BLaER1 treated with 17β-estradiol and CSF1 and Interleukin-3, amounts not matched to agents 10 nM and 100 nM (cell line): ENCODE results near the gene CLIP2.
"Not testable (repeated sequence)": the region's sequence is repeated elsewhere in the genome, so short reads cannot be mapped to it uniquely, and the experiment has no call there.

Experiments used
- H3K27ac ChIP-seq, 11 experiments: shearing (Covaris generic); formaldehyde crosslinking; 2 replicates each; pipeline ENCODE4 v1.8.1; 2022
- H3K27me3 ChIP-seq, 11 experiments: shearing (Covaris generic); formaldehyde crosslinking; 2 replicates each; pipeline ENCODE4 v1.8.1; 2022
- H3K36me3 ChIP-seq, 11 experiments: shearing (Covaris generic); formaldehyde crosslinking; 2 replicates each; pipeline ENCODE4 v1.8.1; 2022
- H3K4me1 ChIP-seq, 10 experiments: shearing (Covaris generic); formaldehyde crosslinking; 2 replicates each; pipeline ENCODE4 v1.8.1; 2022
- H3K4me2 ChIP-seq, 11 experiments: shearing (Covaris generic); formaldehyde crosslinking; 2 replicates each; pipeline ENCODE4 v1.8.1; 2022
- H3K4me3 ChIP-seq, 10 experiments: shearing (Covaris generic); formaldehyde crosslinking; 2 replicates each; pipeline ENCODE4 v1.8.1; 2022
- H3K9ac ChIP-seq, 11 experiments: shearing (Covaris generic); formaldehyde crosslinking; 2 replicates each; pipeline ENCODE4 v1.8.1; 2022
- H3K9me3 ChIP-seq, 11 experiments: shearing (Covaris generic); formaldehyde crosslinking; replicated peaks in 1 of 11; 2 replicates each; pipeline ENCODE4 v1.8.1; 2022
- H4K20me1 ChIP-seq, 11 experiments: shearing (Covaris generic); formaldehyde crosslinking; 2 replicates each; pipeline ENCODE4 v1.8.1; 2022
- Cebpa-rat ChIP-seq, 11 experiments: shearing (Covaris generic); IDR thresholded peaks; 2 replicates each; pipeline ENCODE4 v1.8.1; 2022

Gene CLIP2

GRCh38 chr7:74417419-74417971 lies 128.3 kb downstream of the CLIP2 start:
- TF ChIP-seq Cebpa-rat (IDR thresholded peaks at IDR 0.05): no peak
- H4K20me1 ChIP-seq: no peaks in the 10 kb centered on the region
- H3K9ac ChIP-seq: peak overlapping the region in 6 of 11 experiments; percentile 8 to 56 (median 42); a peak in 7 of 22 replicates
- H3K27me3 ChIP-seq: no peaks in the 10 kb centered on the region
- H3K4me1 ChIP-seq: peaks cover 0 to 20% (median 15%) of the 10 kb centered on the region in 10 experiments; a peak in 15 of 20 replicates
- peak overlapping the region in 7 of 11 experiments; percentile 18 to 61 (median 38); a peak in 9 of 22 replicates for H3K27ac ChIP-seq
- H3K36me3 ChIP-seq: no peaks in the 10 kb centered on the region
- H3K9me3 ChIP-seq: no peaks in the 10 kb centered on the region
- no peak overlapping the region for H3K4me3 ChIP-seq
- H3K4me2 ChIP-seq: peak overlapping the region in 10 of 11 experiments; percentile 15 to 45 (median 33); a peak in 9 of 22 replicates

- Histone ChIP-seq H3K36me3 (no peaks in the 10 kb centered on the region), H3K9me3 (no peaks in the 10 kb centered on the region), H4K20me1 (no peaks in the 10 kb centered on the region), H3K27me3 (no peaks in the 10 kb centered on the region), H3K4me2 (no peak overlapping the region), H3K9ac (peak overlapping the region in 2 of 11 experiments; percentile 18 to 56; a peak in 2 of 22 replicates), H3K27ac (peak overlapping the region in 3 of 11 experiments; percentile 10 to 61 (median 45); a peak in 4 of 22 replicates), H3K4me3 (no peak overlapping the region), H3K4me1 (peaks cover 0 to 16% (median 11%) of the 10 kb centered on the region in 10 experiments; a peak in 15 of 20 replicates)
- TF ChIP-seq Cebpa-rat (IDR thresholded peaks at IDR 0.05): no peak
These were observed 128.9 kb downstream of the CLIP2 start for GRCh38 chr7:74418076-74418475.

DNA sequence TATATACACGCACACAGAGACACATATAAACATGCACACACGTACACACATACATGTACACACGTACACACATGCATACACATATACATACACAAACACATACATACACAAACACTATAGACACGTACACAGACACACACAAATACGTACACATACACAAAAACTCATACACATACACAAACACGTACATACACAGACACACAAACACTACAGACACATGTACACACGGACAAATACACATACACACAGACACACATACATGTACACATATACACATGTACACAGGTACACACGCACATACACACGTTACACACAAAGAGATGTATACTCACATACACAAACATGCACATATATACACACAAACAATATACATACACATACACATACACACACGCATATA lies 129.3 kb downstream of the CLIP2 start:
- no peak for TF ChIP-seq Cebpa-rat (IDR thresholded peaks at IDR 0.05)
- H3K4me3 ChIP-seq: no peak overlapping the region
- no peak overlapping the region for H3K27ac ChIP-seq
- H3K36me3 ChIP-seq: no peaks in the 10 kb centered on the region
- H3K27me3 ChIP-seq: no peaks in the 10 kb centered on the region
- no peaks in the 10 kb centered on the region for H4K20me1 ChIP-seq
- H3K4me1 ChIP-seq: peaks cover 0 to 16% (median 11%) of the 10 kb centered on the region in 10 experiments; a peak in 15 of 20 replicates
- no peaks in the 10 kb centered on the region for H3K9me3 ChIP-seq
- no peak overlapping the region for H3K4me2 ChIP-seq
- no peak overlapping the region for H3K9ac ChIP-seq

DNA sequence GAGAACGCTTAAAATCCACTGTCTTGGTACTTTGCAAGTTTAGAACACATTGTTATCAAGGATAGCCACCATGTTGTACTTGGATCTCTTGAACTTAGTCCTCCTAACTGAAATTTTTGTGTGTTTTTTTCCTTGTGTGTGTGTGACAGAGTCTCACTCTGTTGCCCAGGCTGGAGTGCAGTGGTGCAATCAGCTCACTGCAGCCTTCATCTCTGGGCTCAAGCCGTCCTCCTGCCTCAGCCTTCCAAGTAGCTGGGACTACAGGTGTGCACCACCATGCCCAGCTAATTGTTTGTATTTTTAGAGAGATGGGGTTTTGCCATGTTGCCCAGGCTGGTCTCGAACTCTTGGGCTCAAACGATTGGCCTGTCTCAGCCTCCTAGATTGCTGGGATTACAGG lies 130.0 kb downstream of the CLIP2 start:
- H3K4me3 ChIP-seq, H3K4me2 ChIP-seq, H3K27ac ChIP-seq, H3K9ac ChIP-seq, H3K36me3 ChIP-seq, H3K9me3 ChIP-seq, H3K27me3 ChIP-seq, H4K20me1 ChIP-seq: not testable (repeated sequence)
- peaks cover 0 to 16% (median 11%) of the 10 kb centered on the region in 10 experiments; a peak in 15 of 20 replicates for H3K4me1 ChIP-seq

- TF ChIP-seq Cebpa-rat (IDR thresholded peaks at IDR 0.05): no peak
- Histone ChIP-seq H3K4me3 (no peak overlapping the region), H3K4me2 (no peak overlapping the region), H3K27me3 (no peaks in the 10 kb centered on the region), H3K9me3 (no peaks in the 10 kb centered on the region), H3K27ac (no peak overlapping the region), H4K20me1 (no peaks in the 10 kb centered on the region), H3K36me3 (no peaks in the 10 kb centered on the region), H3K9ac (no peak overlapping the region), H3K4me1 (peaks cover 0 to 16% (median 11%) of the 10 kb centered on the region in 10 experiments; a peak in 15 of 20 replicates)
These were observed 130.8 kb downstream of the CLIP2 start for GRCh38 chr7:74420006-74420405.

- H4K20me1 ChIP-seq: no peaks in the 10 kb centered on the region
- H3K9ac ChIP-seq: no peak overlapping the region
- no peak overlapping the region for H3K27ac ChIP-seq
- H3K9me3 ChIP-seq: no peaks in the 10 kb centered on the region
- H3K36me3 ChIP-seq: no peaks in the 10 kb centered on the region
- H3K4me3 ChIP-seq: no peak overlapping the region
- peaks cover 1 to 26% (median 19%) of the 10 kb centered on the region in 10 experiments; a peak in 18 of 20 replicates for H3K4me1 ChIP-seq
- no peak overlapping the region for H3K4me2 ChIP-seq
- no peak for TF ChIP-seq Cebpa-rat (IDR thresholded peaks at IDR 0.05)
- H3K27me3 ChIP-seq: no peaks in the 10 kb centered on the region
These were observed 135.2 kb downstream of the CLIP2 start for GRCh38 chr7:74424291-74424880.

DNA sequence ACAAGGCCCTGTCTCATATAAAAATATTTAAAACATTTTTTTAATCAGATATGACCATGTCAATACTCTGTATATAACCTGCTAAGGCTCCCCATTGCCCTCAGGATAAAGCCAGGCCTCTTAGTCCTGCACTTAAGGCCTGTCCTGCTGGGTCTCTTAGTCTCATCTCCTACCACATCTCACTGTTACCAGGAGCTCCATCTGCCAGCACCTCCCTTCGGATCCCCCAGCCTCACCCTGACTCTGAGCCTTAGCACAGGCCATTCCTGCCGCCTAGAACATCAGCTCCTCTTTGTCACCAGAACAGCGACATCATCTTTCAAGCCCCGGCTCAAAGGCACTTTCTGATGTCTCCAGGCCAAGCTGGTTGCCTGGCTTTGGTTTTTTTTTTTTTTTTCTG lies 138.8 kb downstream of the CLIP2 start:
- Histone ChIP-seq H3K4me1 (peaks cover 3 to 27% (median 21%) of the 10 kb centered on the region in 10 experiments; a peak in 18 of 20 replicates), H3K27me3 (no peaks in the 10 kb centered on the region), H3K4me2 (no peak overlapping the region), H3K4me3 (no peak overlapping the region), H3K9ac (no peak overlapping the region), H3K9me3 (no peaks in the 10 kb centered on the region), H3K27ac (no peak overlapping the region; a peak in 1 of 22 replicates), H4K20me1 (no peaks in the 10 kb centered on the region), H3K36me3 (no peaks in the 10 kb centered on the region)
- no peak for TF ChIP-seq Cebpa-rat (IDR thresholded peaks at IDR 0.05)

GRCh38 chr7:74429153-74429747 lies 140.0 kb downstream of the CLIP2 start:
- H3K27ac ChIP-seq: peak overlapping the region in 6 of 11 experiments; percentile 20 to 37 (median 28); a peak in 6 of 22 replicates
- H3K4me3 ChIP-seq: no peak overlapping the region
- H3K36me3 ChIP-seq: no peaks in the 10 kb centered on the region
- TF ChIP-seq Cebpa-rat (IDR thresholded peaks at IDR 0.05): no peak
- no peaks in the 10 kb centered on the region for H4K20me1 ChIP-seq
- peak overlapping the region in 5 of 11 experiments; percentile 2 to 39 (median 27); a peak in 5 of 22 replicates for H3K9ac ChIP-seq
- H3K9me3 ChIP-seq: no peaks in the 10 kb centered on the region
- peak overlapping the region in 10 of 11 experiments; percentile 4 to 63 (median 36); a peak in 16 of 22 replicates for H3K4me2 ChIP-seq
- no peaks in the 10 kb centered on the region for H3K27me3 ChIP-seq
- H3K4me1 ChIP-seq: peaks cover 3 to 27% (median 21%) of the 10 kb centered on the region in 10 experiments; a peak in 18 of 20 replicates

DNA sequence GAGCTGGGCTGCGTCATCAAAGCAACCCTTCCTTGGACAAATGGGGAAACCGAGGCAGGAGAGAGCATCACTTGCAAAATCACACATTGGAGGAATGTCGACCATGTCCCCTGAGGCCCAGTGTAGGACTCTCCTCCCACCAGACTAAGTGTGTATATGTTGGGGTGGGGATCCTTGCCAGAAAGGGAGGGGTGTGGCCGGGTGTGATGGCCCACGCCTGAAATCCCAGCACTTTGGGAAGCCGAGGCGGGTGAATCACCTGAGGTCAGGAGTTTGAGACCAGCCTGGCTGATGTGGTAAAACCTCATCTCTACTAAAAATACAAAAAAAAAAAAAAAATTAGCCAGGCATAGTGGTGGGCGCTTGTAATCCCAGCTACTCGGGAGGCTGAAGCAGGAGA lies 141.2 kb downstream of the CLIP2 start:
- not testable (repeated sequence) for H3K9ac ChIP-seq, H3K4me3 ChIP-seq, H4K20me1 ChIP-seq, H3K9me3 ChIP-seq, H3K4me2 ChIP-seq, H3K27me3 ChIP-seq, H3K36me3 ChIP-seq
- Histone ChIP-seq H3K27ac (peak overlapping the region in 1 of 11 experiments; percentile 27; a peak in 2 of 22 replicates), H3K4me1 (peaks cover 3 to 24% (median 19%) of the 10 kb centered on the region in 10 experiments; a peak in 18 of 20 replicates)
